Type B pancreatic cell (in vitro differentiated cells): Measurements from ENCODE around the gene TREM1. TPM values are rescaled to one million over a fixed set of nuclear protein-coding genes. Genes with fewer than 3 reads are reported as not detected.

Experiments used
- DNase-seq: peaks from one replicate; pipeline ENCODE4 v3.0.0; 2021; ENCODE audit warnings: mixed read lengths; ENCODE audit not compliant: unreplicated experiment; ENCODE audit errors: extremely low spot score
- H3K27ac Mint-ChIP-seq: 2 replicates; pipeline ENCODE4 v1.8.0; 2021; ENCODE audit warnings: mild to moderate bottlenecking, mixed read lengths
- H3K27me3 Mint-ChIP-seq: 2 replicates; pipeline ENCODE4 v1.8.0; 2021; ENCODE audit warnings: mixed read lengths
- H3K36me3 Mint-ChIP-seq: 2 replicates; pipeline ENCODE4 v1.8.0; 2021; ENCODE audit warnings: mixed read lengths
- H3K4me1 Mint-ChIP-seq: one replicate; pipeline ENCODE4 v1.8.0; 2021; ENCODE audit warnings: mixed read lengths; ENCODE audit not compliant: unreplicated experiment
- H3K4me3 Mint-ChIP-seq: 2 replicates; pipeline ENCODE4 v1.8.0; 2021; ENCODE audit warnings: mild to moderate bottlenecking, mixed read lengths
- H3K9me3 Mint-ChIP-seq: 2 replicates; pipeline ENCODE4 v1.8.0; 2021; ENCODE audit warnings: mixed read lengths
- long read RNA-seq: library from polyadenylated mRNA; unstranded; transcript quantifications from one replicate; pipeline ENCODE4 v2.0.0, GENCODE V29; 2020
- total RNA-seq: library from RNA; stranded (reverse); gene quantifications from 2 replicates; pipeline ENCODE4 v1.2.1, GENCODE V29; 2021; ENCODE audit warnings: low replicate concordance
- TF ChIP-seq, protein P1 (sequence below): fragments of 200-600 bp; sonication (generic); conservative IDR thresholded peaks from 2 replicates; pipeline ENCODE4 v1.5.0; 2021; ENCODE audit warnings: antibody characterized with exemption, mild to moderate bottlenecking

The TREM1 gene
- total RNA-seq = not detected in 2 replicates
- long read RNA-seq = 0 reads

DNA sequence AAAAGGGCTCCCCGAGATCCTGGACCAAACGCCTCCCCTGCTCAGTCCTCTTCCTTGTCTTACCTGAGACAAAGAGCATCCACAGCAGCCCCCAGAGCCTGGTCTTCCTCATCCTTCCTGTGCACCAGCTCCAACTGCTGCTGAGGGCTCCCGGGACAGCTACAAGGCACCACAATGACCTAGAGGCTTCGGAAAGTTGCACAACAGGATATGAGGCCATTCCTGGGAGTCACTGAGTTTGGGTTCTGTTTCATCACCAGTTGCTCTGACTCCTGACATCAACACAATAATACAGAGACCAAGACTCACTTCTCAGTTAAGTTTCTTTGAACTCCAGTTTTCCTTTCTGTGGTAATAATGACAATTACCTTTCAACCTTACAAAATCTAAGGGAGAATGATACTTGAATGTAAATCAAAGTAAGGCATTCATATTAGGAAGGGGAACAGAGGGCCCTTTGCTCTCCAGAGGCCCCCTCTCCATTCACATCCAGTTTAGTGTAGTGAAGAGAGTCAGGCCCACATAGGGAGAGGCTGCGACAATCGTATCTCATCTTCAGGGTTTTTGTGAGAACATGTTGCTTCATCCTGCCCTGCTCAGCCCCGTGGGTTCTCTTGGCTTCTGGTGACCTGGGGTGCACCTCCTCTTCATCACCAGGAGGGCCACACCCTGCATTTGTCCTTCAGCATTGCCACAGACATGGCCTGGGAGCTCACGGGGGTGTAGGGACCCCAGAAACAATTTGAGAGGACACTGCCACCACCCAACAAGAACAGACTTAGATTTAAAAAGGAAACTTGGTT lies at the start of gene TREM1:
Gene TREM1, minus strand, starts transcription at position 139 of the 803 bp plus-strand sequence. Its CDS starts 27 bp downstream, at position 112.
- H3K27ac Mint-ChIP-seq = peak within 1 kb of the TSS; percentile 46
- DNase-seq = no peak
- H3K9me3 Mint-ChIP-seq = peaks cover 12% of the 10 kb centered on the region
- peaks cover 13% of the 10 kb centered on the region for H3K27me3 Mint-ChIP-seq
- H3K36me3 Mint-ChIP-seq = peaks cover 3% of the 10 kb centered on the region
- TF ChIP-seq, protein P1, sequence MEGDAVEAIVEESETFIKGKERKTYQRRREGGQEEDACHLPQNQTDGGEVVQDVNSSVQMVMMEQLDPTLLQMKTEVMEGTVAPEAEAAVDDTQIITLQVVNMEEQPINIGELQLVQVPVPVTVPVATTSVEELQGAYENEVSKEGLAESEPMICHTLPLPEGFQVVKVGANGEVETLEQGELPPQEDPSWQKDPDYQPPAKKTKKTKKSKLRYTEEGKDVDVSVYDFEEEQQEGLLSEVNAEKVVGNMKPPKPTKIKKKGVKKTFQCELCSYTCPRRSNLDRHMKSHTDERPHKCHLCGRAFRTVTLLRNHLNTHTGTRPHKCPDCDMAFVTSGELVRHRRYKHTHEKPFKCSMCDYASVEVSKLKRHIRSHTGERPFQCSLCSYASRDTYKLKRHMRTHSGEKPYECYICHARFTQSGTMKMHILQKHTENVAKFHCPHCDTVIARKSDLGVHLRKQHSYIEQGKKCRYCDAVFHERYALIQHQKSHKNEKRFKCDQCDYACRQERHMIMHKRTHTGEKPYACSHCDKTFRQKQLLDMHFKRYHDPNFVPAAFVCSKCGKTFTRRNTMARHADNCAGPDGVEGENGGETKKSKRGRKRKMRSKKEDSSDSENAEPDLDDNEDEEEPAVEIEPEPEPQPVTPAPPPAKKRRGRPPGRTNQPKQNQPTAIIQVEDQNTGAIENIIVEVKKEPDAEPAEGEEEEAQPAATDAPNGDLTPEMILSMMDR = no peak
- H3K4me3 Mint-ChIP-seq = no peak within 1 kb of the TSS
- peaks cover 37% of the 10 kb centered on the region for H3K4me1 Mint-ChIP-seq

DNA sequence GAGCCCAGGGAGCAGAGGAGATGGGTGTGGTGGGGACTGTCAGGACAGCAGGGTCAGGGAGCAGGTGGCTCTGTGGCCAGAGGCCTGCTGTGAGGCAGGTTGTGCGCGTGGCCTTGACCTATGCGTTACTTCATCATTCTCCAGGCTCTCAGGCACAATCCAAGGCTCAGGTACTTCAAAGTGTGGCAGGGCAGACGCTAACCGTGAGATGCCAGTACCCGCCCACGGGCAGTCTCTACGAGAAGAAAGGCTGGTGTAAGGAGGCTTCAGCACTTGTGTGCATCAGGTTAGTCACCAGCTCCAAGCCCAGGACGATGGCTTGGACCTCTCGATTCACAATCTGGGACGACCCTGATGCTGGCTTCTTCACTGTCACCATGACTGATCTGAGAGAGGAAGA lies 49.5 kb upstream of the TREM1 start:
- Mint-ChIP-seq H3K36me3 (no peaks in the 10 kb centered on the region), H3K27me3 (peaks cover 11% of the 10 kb centered on the region), H3K4me1 (peaks cover 20% of the 10 kb centered on the region), H3K9me3 (no peaks in the 10 kb centered on the region), H3K4me3 (no peak overlapping the region), H3K27ac (no peak overlapping the region)
- TF ChIP-seq, protein P1 = no peak
- DNase-seq = no peak

DNA sequence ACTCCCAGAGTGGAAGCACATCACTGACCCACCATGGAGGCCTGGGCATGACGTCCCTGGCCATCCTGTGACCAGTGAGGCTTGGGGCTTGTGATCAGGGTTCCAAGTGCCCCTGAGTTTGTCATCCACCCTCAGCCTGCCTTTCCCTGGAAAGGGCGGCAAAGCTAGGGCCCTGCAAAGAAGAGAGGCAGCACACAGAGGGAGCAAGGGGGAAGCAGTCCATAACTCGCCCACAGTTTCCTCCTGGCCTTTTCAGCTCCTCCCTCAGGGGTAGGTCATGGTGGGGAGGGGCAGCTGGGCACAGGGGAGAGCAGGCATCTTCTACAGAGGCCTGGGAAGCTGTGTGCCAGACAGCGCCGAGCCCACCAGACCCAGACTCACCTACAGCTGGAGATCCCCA lies 48.8 kb upstream of the TREM1 start, which contains the start of gene NCR2:
Gene NCR2, plus strand, starts transcription at position 313 of the 400 bp plus-strand sequence. CDS start 269 bp downstream, outside the sequence.
- Mint-ChIP-seq H3K36me3 (no peaks in the 10 kb centered on the region), H3K4me3 (no peak within 1 kb of the TSS), H3K27me3 (peaks cover 10% of the 10 kb centered on the region), H3K9me3 (no peaks in the 10 kb centered on the region), H3K27ac (no peak within 1 kb of the TSS), H3K4me1 (peaks cover 21% of the 10 kb centered on the region)
- TF ChIP-seq, protein P1 = no peak
- no peak for DNase-seq

DNA sequence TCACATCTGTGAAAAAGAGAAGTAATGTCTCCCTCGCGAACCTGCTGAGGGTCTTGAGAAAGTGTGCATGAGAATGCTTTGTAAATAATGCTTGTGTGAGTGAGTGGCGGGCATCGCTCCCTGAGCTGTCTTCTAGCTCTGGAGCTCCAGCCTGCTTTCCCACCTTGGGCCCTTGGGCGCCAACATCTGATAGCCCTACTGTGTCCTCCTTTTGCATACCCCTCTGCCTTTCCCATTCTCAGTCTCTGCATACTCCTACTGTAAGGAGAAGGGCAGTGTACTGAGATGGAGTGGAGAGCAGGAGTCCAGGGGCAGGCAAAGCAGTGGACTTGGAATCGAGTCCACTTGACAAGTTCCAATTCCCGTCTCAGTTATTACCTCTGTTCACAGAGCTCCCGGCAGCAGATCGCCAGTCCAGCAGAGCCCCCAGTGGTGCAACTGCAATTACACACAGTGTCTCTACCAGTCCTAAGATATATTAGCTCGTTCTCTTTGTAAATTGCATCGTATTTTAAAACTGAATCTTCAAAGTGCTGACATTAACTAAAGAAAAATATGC lies 48.1 kb upstream of the TREM1 start:
- peaks cover 23% of the 10 kb centered on the region for H3K4me1 Mint-ChIP-seq
- no peaks in the 10 kb centered on the region for H3K9me3 Mint-ChIP-seq
- no peak overlapping the region for H3K27ac Mint-ChIP-seq
- peaks cover 10% of the 10 kb centered on the region for H3K27me3 Mint-ChIP-seq
- no peak overlapping the region for H3K4me3 Mint-ChIP-seq
- TF ChIP-seq, protein P1 = peak; percentile 55
- no peaks in the 10 kb centered on the region for H3K36me3 Mint-ChIP-seq
- DNase-seq = no peak

DNA sequence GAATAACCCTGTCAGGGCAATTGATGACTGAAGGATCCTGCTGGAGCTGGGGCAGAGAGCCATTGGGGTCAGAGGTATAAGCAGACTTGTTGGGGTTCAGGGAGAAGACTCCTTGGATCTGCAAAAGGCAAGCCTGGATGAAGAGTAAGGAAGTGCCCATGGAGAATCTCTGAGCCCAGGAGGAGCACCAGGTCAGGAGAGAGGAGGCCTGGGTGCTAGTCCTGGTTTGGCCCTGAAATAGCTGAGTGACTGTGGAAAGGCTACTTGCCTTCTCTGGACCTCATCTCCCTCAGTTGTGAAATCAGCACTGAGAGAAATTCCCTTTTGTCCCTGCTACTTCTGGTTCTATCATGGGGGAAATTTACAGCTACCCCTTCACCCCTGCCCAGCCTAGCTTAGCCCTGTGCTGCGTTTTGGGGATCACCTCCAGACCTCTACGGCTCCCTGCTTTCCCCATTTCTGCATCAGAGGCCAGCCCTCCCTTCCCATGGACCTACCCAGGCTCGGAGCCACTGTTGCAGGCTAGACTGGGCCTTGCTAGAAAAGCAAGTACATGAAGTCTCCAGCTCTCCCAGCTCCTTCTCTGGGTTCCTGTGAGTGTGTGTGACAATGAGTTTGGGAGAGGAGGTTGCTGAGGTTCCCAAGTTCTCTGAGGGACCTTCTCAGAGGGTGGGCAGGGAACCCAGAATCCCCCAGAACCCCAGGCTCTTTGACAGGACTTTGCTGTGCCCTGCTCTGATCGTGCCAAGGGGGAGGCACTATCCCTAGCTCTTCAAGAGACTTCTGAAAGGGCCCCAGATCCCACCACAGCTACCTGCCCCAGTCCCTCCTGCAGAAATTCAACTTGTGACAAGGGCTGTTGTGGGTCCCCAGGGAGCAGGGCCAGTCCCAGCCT lies 46.6 kb upstream of the TREM1 start:
- Mint-ChIP-seq H3K27ac (no peak overlapping the region), H3K4me1 (peaks cover 23% of the 10 kb centered on the region), H3K36me3 (no peaks in the 10 kb centered on the region), H3K9me3 (no peaks in the 10 kb centered on the region), H3K4me3 (no peak overlapping the region), H3K27me3 (peaks cover 10% of the 10 kb centered on the region)
- no peak for DNase-seq
- TF ChIP-seq, protein P1 = no peak
